Spinal cord (tissue), 10 donors: ENCODE measurements around the gene NR2F1. TPM values are rescaled to one million over a fixed set of nuclear protein-coding genes. Genes with fewer than 3 reads are reported as not detected.

ENCODE experiments used
- DNase-seq, 6 donors: peaks; one replicate each; pipeline versions ENCODE4 v3.0.0 to v3.0.0-alpha.2; 2013 to 2015; ENCODE audit warnings: low spot score in 6 of 6, low read depth in 4 of 6
- H3K27ac ChIP-seq: one replicate; pipeline ENCODE4 v1.5.1; 2013; ENCODE audit warnings: low read depth, low read length, control low read depth
- H3K27me3 ChIP-seq: one replicate; pipeline ENCODE4 v1.6.1; 2013; ENCODE audit warnings: low read length; ENCODE audit not compliant: control insufficient read depth, insufficient read depth
- H3K36me3 ChIP-seq: one replicate; pipeline ENCODE4 v1.6.1; 2013; ENCODE audit warnings: low read length; ENCODE audit not compliant: control insufficient read depth, insufficient read depth
- H3K4me1 ChIP-seq: one replicate; pipeline ENCODE4 v1.6.1; 2013; ENCODE audit warnings: low read length; ENCODE audit not compliant: control insufficient read depth, insufficient read depth
- H3K4me3 ChIP-seq: one replicate; pipeline ENCODE4 v1.5.1; 2013; ENCODE audit warnings: low read depth, low read length, control low read depth
- H3K9me3 ChIP-seq: one replicate; pipeline ENCODE4 v1.6.1; 2013; ENCODE audit warnings: low read length; ENCODE audit not compliant: control insufficient read depth, insufficient read depth
- WGBS: methylation state at CpG from one replicate; pipeline ENCODE4 v1.1.5; 2013; ENCODE audit warnings: missing lambda C conversion rate; ENCODE audit not compliant: insufficient coverage; 5-methylcytosine and 5-hydroxymethylcytosine counted together
- polyA plus RNA-seq, 2 donors: library from polyadenylated mRNA; unstranded; fragments of 120-200 nt; gene quantifications; one replicate each; pipeline ENCODE4 v1.2.1, GENCODE V29; 2013; ENCODE audit not compliant: insufficient read length in 2 of 2
- total RNA-seq, 2 donors: library from RNA; depleted of rRNA in 1 of 2; stranded (reverse); fragments of 120-200 nt in 1 of 2; fragments of >200 nt in 1 of 2; gene quantifications; one replicate each; pipeline versions ENCODE4 v1.2.3 to v1.2.4, GENCODE V29; 2013 to 2014
- donor health status: healthy.

Gene NR2F1
- total and polyA plus RNA-seq, 4 donors: 64.5 to 249 (median 183) TPM

DNA sequence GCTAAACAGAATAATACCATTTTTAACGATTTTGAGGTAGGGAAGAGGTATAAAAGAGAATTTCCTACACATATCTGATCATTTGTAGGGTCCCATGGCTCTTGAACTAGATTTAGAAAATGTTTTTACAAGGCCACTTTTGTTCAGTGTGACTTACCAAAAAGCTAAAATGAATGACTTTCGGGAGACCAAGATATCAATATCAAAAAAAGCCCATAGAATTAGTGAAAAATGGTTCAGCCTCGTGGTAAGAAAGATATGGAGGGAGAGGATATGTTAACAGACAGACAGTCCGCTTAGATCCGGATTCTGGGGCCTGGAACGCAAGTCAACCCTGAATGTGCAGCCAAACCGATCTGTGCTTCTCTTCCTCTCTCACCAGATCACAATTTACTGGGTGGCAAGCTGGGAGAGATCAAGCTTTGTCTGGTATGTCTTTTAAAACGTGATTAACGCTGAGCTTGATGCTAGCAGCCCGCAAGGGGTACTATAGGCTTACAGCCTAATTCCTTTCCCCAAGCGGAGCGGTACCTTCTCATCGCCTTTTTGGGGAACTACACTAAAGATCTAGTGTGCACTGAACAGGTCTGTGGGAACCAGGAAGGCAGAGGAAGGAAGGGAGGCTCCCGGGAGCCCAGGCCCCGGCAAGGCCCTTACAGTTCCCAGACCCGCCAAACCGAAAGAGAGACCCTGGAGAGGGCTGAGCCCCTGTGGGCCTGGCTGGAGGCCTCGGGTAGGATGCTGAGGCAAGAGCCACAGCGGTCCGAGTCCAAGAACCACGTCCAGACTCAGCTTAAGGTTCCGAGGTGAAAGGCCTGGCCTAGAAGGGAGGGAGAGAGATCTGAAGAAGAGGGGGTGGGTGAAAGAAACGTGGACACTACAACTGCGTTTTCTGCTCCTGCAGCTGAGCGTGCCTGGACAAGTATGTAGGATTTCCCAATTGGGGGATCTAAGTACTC, 4.9 kb upstream of the NR2F1 start:
- Histone ChIP-seq H3K27me3 (peaks cover 16% of the 10 kb centered on the region), H3K4me1 (peaks cover 31% of the 10 kb centered on the region)

GRCh38 chr5:93578813-93579691, 4.0 kb upstream of the NR2F1 start:
- WGBS: under 1% methylated on average over 48 of the region's 49 CpGs
- peak in 2 of 6 donors; percentile 89 to 93 for DNase-seq
- Histone ChIP-seq H3K27ac (peak overlapping the region; percentile 92), H3K27me3 (peaks cover 7% of the 10 kb centered on the region), H3K36me3 (no peaks in the 10 kb centered on the region), H3K4me1 (peaks cover 22% of the 10 kb centered on the region), H3K9me3 (no peaks in the 10 kb centered on the region), H3K4me3 (peak overlapping the region; percentile 61)

More for the DNA sequence above, 4.9 kb upstream of the NR2F1 start:
- no peaks in the 10 kb centered on the region for H3K9me3 ChIP-seq
- WGBS: 25% methylated on average over 10 of the region's 25 CpGs
- H3K27ac ChIP-seq: peak overlapping the region; percentile 92
- peak in 2 of 6 donors; percentile 68 to 69 for DNase-seq
- peak overlapping the region; percentile 61 for H3K4me3 ChIP-seq
- no peaks in the 10 kb centered on the region for H3K36me3 ChIP-seq

GRCh38 chr5:93579692-93580062, 3.3 kb upstream of the NR2F1 start:
- H3K4me1 ChIP-seq: peaks cover 19% of the 10 kb centered on the region
- no peaks in the 10 kb centered on the region for H3K36me3 ChIP-seq
- peak in 2 of 6 donors; percentile 50 to 89 for DNase-seq
- H3K4me3 ChIP-seq: peak overlapping the region; percentile 61
- peaks cover 3% of the 10 kb centered on the region for H3K27me3 ChIP-seq
- WGBS: 0% methylated on average over 32 of the region's 32 CpGs
- peak overlapping the region; percentile 92 for H3K27ac ChIP-seq
- H3K9me3 ChIP-seq: no peaks in the 10 kb centered on the region

GRCh38 chr5:93580063-93580926, 2.7 kb upstream of the NR2F1 start:
- DNase-seq: peak in 4 of 6 donors; percentile 33 to 83 (median 77)
- 0% methylated on average over 66 of the region's 73 CpGs for WGBS

GRCh38 chr5:93580927-93581445, 2.0 kb upstream of the NR2F1 start, which contains the start of gene NR2F1-AS1:
TSS of gene NR2F1-AS1 (minus strand) at chr5:93581219.
- Histone ChIP-seq H3K27me3 (no peaks in the 10 kb centered on the region), H3K4me1 (peaks cover 19% of the 10 kb centered on the region)
- under 1% methylated on average over 26 of the region's 41 CpGs for WGBS

More at GRCh38 chr5:93580063-93580926, 2.7 kb upstream of the NR2F1 start:
- peaks cover 19% of the 10 kb centered on the region for H3K4me1 ChIP-seq
- H3K27me3 ChIP-seq: no peaks in the 10 kb centered on the region
- peak overlapping the region; percentile 92 for H3K27ac ChIP-seq
- no peaks in the 10 kb centered on the region for H3K36me3 ChIP-seq
- H3K9me3 ChIP-seq: no peaks in the 10 kb centered on the region
- peak overlapping the region; percentile 61 for H3K4me3 ChIP-seq

GRCh38 chr5:93582167-93582462, 907 bp upstream of the NR2F1 start:
- DNase-seq: peak in 1 of 6 donors; percentile 67
- no CpG with 5 or more reads among the region's 2 CpGs for WGBS
- H3K36me3 ChIP-seq: no peaks in the 10 kb centered on the region
- H3K9me3 ChIP-seq: no peaks in the 10 kb centered on the region
- peaks cover 16% of the 10 kb centered on the region for H3K4me1 ChIP-seq
- peak overlapping the region; percentile 92 for H3K27ac ChIP-seq
- peak overlapping the region; percentile 61 for H3K4me3 ChIP-seq
- no peaks in the 10 kb centered on the region for H3K27me3 ChIP-seq

More at GRCh38 chr5:93580927-93581445, 2.0 kb upstream of the NR2F1 start, which contains the start of gene NR2F1-AS1:
- Histone ChIP-seq H3K9me3 (no peaks in the 10 kb centered on the region), H3K4me3 (peak within 1 kb of the TSS; percentile 61), H3K27ac (peak within 1 kb of the TSS; percentile 92), H3K36me3 (no peaks in the 10 kb centered on the region)
- DNase-seq: peak in 1 of 6 donors; percentile 85

DNA sequence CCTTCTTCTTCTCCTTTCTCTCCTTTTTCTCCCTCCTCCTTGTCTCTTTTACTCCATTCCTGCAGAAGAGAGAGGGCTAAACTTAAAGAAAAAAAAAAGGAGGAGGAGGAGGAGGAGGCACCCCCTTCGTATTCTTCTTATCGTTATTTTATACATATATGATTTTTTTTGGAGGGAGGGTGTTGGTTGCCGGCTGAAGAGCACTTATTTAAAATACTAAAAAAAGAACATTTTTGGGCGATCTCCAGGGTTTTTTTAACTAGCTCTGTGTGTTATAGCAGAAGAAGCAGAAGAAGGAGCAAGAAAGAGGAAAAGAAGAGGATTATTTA, 381 bp downstream of the NR2F1 start:
- Histone ChIP-seq H3K36me3 (peaks cover 9% of the 10 kb centered on the region), H3K4me1 (peaks cover 20% of the 10 kb centered on the region), H3K4me3 (peak overlapping the region; percentile 61), H3K9me3 (no peaks in the 10 kb centered on the region), H3K27ac (peak overlapping the region; percentile 92), H3K27me3 (no peaks in the 10 kb centered on the region)
- WGBS: no CpG with 5 or more reads among the region's 4 CpGs
- DNase-seq: peak in 1 of 6 donors; percentile 81

DNA sequence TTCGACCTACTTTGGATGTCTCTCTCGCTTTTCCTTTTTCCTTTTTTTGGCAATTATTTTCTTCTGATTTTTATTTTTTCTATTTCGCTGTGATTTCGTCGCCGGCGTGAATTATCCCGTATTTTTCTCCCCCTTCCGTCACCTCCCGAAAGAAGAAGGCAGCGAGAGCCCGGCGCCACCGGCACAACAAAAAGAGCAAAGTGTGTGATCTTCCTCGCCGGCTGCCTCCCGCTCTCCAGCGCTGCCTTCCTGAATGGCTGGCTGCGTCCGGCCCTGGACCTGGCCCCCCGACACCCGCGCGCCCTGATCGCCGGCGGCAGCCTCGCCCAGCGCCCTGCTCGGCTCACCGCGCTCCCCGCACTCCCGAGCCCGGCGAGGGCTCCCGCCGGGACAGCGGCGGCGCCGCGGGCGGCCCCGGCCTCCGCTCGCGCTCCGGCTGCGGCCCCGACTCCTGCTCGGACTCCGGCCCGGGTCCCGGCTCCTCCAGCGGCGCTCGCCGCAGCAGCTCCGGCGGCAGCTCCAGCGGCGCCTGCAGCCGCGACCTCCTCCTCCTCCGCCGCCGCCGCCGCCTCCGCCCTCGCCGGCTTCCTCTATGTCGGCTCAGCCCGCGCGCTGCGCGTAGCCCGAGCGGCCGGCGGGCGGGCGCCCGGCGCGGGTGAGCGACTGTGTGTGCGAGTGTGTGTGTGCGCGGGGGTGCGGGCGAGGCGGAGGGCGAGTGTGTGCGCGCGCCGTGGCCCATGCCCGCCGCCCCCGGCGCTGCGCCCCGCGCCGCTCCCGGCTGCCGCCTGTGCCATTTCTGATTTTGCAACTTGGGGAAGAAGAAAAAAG, 960 bp downstream of the NR2F1 start:
- peak overlapping the region; percentile 89 for H3K4me3 ChIP-seq
- H3K27me3 ChIP-seq: no peaks in the 10 kb centered on the region
- WGBS: under 1% methylated on average over 101 of the region's 110 CpGs
- H3K9me3 ChIP-seq: no peaks in the 10 kb centered on the region
- H3K4me1 ChIP-seq: peaks cover 15% of the 10 kb centered on the region
- peaks cover 9% of the 10 kb centered on the region for H3K36me3 ChIP-seq
- peak overlapping the region; percentile 92 for H3K27ac ChIP-seq
- peak in 2 of 6 donors; percentile 82 to 88 for DNase-seq
